Testis (tissue), 3 donors: ENCODE data around the gene PDXDC1. TPM values are rescaled to one million over a fixed set of nuclear protein-coding genes. Genes with fewer than 3 reads are reported as not detected.

ENCODE experiments used
- DNase-seq: peaks from one replicate; pipeline ENCODE4 v3.0.0-alpha.2; 2019
- H3K27ac ChIP-seq, 2 donors: fragments of 200-600 bp; sonication (generic); one replicate each; pipeline ENCODE4 v1.5.1; 2019
- H3K27me3 ChIP-seq: fragments of 200-600 bp; sonication (generic); one replicate; pipeline ENCODE4 v1.5.1; 2019
- H3K36me3 ChIP-seq: fragments of 200-600 bp; sonication (generic); one replicate; pipeline ENCODE4 v1.5.1; 2017; ENCODE audit warnings: low read depth; ENCODE audit errors: missing control alignments
- H3K4me1 ChIP-seq: fragments of 200-600 bp; sonication (generic); one replicate; pipeline ENCODE4 v1.5.1; 2019
- H3K4me3 ChIP-seq, 2 donors: fragments of 200-600 bp; sonication (generic); one replicate each; pipeline ENCODE4 v1.5.1; 2017 to 2019
- H3K9me3 ChIP-seq: fragments of 200-600 bp; sonication (generic); one replicate; pipeline ENCODE4 v1.5.1; 2017
- CTCF ChIP-seq, 3 experiments: fragments of 450-650 bp in 2 of 3; fragments of 200-600 bp in 1 of 3; sonication (generic) in 1 of 3; IDR thresholded peaks; one replicate each; pipeline ENCODE4 v1.5.1; 2016 to 2019; ENCODE audit warnings: antibody characterized with exemption in 3 of 3, mild to moderate bottlenecking in 2 of 3, moderate library complexity in 1 of 3
- POLR2A ChIP-seq: fragments of 450-650 bp; IDR thresholded peaks from one replicate; pipeline ENCODE4 v1.6.1; 2017; ENCODE audit warnings: antibody characterized with exemption, mild to moderate bottlenecking, moderate library complexity
- WGBS, 2 donors: methylation state at CpG; one replicate each; pipeline ENCODE4 v1.1.5; 2018; 5-methylcytosine and 5-hydroxymethylcytosine counted together
- intact Hi-C: fragments of 100-400 bp; cut with DNase I; formaldehyde crosslinking; loops from one replicate; pipeline ENCODE4 v1.15.1; 2023; ENCODE audit warnings: low total_unique reads
- polyA plus RNA-seq: library from polyadenylated mRNA; stranded (reverse); fragments of 350-450 nt; fragmentation: Illumina TruSeq; extraction: RNeasy Lipid Tissue Mini Kit (QIAGEN cat#74804); gene quantifications from one replicate; pipeline ENCODE4 v1.2.3, GENCODE V29; 2014; ENCODE audit warnings: low read depth, low replicate concordance; ENCODE audit not compliant: insufficient read depth
- total RNA-seq, 2 donors: library from RNA; depleted of rRNA; stranded (reverse); fragments of >200 nt; gene quantifications; one replicate each; pipeline ENCODE4 v1.2.3, GENCODE V29; 2016

The PDXDC1 gene
- total and polyA plus RNA-seq, 3 donors from 2014 or later: 171 to 257 (median 247) TPM

DNA sequence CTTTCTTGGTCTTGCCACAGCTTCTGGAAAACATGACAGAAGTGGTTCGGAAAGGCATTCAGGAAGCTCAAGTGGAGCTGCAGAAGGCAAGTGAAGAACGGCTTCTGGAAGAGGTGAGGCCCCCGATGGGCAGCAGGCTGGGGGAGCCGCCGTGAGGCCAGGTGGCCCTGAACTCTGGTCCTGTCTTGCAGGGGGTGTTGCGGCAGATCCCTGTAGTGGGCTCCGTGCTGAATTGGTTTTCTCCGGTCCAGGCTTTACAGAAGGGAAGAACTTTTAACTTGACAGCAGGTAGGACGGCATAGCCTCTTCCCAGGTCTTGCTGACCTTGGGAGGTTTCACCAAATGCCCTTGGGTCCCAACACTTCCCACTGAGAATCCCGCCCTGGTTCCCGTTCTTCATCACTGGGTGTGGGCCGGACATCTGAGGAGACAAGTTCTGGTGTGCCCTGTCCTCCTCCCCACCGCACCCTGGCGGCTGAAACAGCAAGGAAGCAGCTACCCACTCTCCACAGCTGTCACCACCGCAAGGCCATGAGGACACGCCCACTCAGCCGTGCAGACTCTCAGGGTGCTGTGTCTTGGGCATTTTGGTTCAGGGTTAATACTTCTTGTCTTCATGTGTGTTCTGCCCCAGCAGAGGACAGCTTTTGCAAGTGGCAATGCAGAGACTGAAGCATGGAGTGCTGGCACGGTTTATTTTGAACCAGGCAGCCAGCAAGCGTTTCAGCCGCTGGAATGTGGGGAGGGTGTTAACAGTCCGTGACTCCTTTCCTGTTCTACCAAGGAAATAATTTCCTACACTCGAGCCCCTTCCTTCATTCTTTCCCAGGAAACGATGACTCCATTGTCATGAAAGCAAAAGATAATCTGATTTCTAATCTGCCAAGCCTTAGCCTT lies 59.7 kb downstream of the PDXDC1 start:
- 67 to 79% methylated on average over 21 to 23 of the region's 23 CpGs for WGBS, 2 donors
- Histone ChIP-seq H3K36me3 (no peaks in the 10 kb centered on the region), H3K27me3 (no peaks in the 10 kb centered on the region), H3K9me3 (no peaks in the 10 kb centered on the region), H3K27ac (no peak overlapping the region), H3K4me1 (no peaks in the 10 kb centered on the region), H3K4me3 (no peak overlapping the region)
- intact Hi-C loops: no loop called here
- TF ChIP-seq CTCF (IDR thresholded peaks at IDR 0.05): no peak
- no peak for TF ChIP-seq POLR2A
- no peak for DNase-seq

- 85 to 86% methylated on average over 15 of the region's 15 CpGs for WGBS, 2 donors
- no peak overlapping the region for H3K27ac ChIP-seq
- no peaks in the 10 kb centered on the region for H3K9me3 ChIP-seq
- no peaks in the 10 kb centered on the region for H3K36me3 ChIP-seq
- no peak overlapping the region for H3K4me3 ChIP-seq
- no peak for TF ChIP-seq CTCF (IDR thresholded peaks at IDR 0.05)
- no peak for TF ChIP-seq POLR2A
- no peaks in the 10 kb centered on the region for H3K27me3 ChIP-seq
- DNase-seq: no peak
- H3K4me1 ChIP-seq: no peaks in the 10 kb centered on the region
- intact Hi-C loops: no loop called here
Measured at GRCh38 chr16:15035163-15035729, 60.4 kb downstream of the PDXDC1 start.

GRCh38 chr16:15037003-15037402 lies 62.2 kb downstream of the PDXDC1 start:
- H3K36me3 ChIP-seq: no peaks in the 10 kb centered on the region
- no peak for TF ChIP-seq CTCF (IDR thresholded peaks at IDR 0.05)
- TF ChIP-seq POLR2A: no peak
- intact Hi-C loops: no loop called here
- 88 to 90% methylated on average over 10 of the region's 10 CpGs for WGBS, 2 donors
- H3K4me3 ChIP-seq: no peak overlapping the region
- peaks cover 9% of the 10 kb centered on the region for H3K4me1 ChIP-seq
- DNase-seq: no peak
- no peak overlapping the region for H3K27ac ChIP-seq
- H3K27me3 ChIP-seq: no peaks in the 10 kb centered on the region
- H3K9me3 ChIP-seq: no peaks in the 10 kb centered on the region

GRCh38 chr16:15037745-15038144 lies 62.9 kb downstream of the PDXDC1 start:
- intact Hi-C loops: no loop called here
- Histone ChIP-seq H3K27me3 (no peaks in the 10 kb centered on the region), H3K9me3 (no peaks in the 10 kb centered on the region), H3K27ac (no peak overlapping the region), H3K36me3 (no peaks in the 10 kb centered on the region), H3K4me3 (no peak overlapping the region), H3K4me1 (peaks cover 9% of the 10 kb centered on the region)
- DNase-seq: no peak
- TF ChIP-seq CTCF (IDR thresholded peaks at IDR 0.05) (no peak), POLR2A (no peak)
- WGBS, 2 donors: 89 to 94% methylated on average over 4 of the region's 4 CpGs
